Raji (cell line): Measurements from ENCODE around the gene CD200R1L.

Experiments
- POLR2A ChIP-seq: IDR thresholded peaks from 2 replicates; pipeline ENCODE4 v1.6.1; 2011; ENCODE audit warnings: low read depth, low read length, control low read depth; ENCODE audit not compliant: insufficient read depth

Gene CD200R1L, protein sequence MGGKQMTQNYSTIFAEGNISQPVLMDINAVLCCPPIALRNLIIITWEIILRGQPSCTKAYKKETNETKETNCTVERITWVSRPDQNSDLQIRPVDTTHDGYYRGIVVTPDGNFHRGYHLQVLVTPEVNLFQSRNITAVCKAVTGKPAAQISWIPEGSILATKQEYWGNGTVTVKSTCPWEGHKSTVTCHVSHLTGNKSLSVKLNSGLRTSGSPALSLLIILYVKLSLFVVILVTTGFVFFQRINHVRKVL

DNA sequence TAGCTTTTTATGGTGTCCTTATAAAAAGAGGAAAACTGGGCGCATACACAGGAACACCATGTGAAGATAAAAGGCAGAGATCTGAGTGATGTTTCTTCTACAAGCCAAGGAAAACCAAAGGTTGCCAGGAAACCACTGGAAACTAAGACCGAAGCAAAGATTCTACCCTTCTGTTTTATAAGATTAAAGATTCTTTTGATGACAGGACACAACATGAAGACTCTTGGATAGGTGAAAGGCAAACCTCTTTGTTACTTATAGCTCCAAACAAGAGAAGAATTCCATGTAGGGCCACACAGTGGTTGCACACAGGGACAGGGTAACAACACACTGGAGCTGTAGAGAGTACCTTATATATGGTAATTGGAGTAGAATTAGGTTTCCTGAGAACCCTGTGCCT is at the start of gene CD200R1L:
Gene CD200R1L, minus strand, starts transcription at position 101 of the 400 bp plus-strand sequence. CDS start 17,497 bp downstream, outside the sequence.
- TF ChIP-seq POLR2A, result no peak

DNA sequence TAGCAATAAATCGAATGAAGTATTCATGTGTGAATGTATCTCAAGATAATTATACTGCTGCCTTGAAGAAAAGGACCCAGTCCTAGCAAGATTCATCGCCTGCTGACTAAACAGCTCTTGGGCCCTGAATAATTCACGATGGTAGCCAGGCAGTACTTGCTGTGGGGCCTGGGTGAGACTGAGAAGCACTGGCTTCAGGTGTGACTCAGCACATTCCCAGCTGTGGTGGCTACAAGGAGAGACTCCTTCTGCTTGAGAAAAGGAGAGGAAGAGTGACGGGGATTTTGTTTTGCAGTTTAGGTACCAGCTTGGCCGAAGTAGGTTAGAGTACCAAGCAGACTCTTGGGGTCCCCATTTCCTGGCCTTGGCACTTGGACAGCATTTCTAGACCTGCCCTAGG is 47.6 kb upstream of the CD200R1L start:
- no peak for TF ChIP-seq POLR2A

DNA sequence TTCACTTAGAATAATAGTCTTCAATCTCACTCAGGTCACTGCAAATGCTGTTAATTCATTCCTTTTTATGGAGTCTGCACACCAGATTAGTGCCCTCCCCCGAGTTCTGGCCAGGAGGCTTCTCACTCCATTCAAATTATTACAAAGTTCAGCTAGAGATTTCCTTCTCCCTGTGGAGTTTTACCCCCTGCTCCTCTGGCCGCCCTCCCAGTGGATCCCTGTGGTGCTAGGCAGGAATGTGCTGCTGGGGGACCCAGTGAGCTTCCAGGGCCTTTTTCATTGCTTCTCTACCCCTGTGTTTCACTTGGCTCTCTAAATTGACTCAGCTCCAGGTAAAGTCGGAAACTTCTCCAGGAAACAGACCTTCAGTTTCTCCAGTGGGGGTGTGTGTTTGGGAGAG is 42.7 kb upstream of the CD200R1L start:
- TF ChIP-seq POLR2A, result no peak

DNA sequence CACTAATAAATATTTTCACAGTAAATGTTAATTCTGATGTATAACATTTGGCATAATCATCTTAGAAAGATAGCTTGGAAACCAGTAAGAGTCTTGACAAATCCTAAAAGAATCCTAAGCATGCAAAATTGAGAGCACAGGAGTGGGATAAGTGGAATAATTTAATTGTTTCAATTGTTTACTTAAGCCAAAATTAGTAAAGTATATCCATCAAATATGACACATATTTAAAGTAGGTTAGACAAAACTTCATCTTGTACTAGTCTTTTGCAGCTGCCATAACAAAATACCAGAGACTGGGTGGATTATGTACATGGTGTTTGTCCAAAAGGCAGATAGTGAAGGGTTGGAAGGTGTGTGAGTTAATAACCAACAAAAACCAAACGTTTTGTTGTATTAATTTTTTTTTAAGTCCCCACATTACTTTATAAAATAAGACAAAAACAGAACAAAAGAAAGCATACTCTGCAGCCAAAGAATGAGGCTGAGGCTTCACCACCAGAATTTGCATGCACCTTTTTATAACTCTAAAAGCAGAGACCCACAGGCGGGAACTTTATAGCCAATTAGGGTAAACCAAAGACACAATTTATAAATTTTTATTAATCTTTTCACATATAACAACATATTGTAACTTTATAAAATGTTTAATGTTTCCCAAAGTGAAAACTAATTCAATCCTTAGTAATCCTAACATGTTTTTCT is 41.9 kb upstream of the CD200R1L start:
- no peak for TF ChIP-seq POLR2A

DNA sequence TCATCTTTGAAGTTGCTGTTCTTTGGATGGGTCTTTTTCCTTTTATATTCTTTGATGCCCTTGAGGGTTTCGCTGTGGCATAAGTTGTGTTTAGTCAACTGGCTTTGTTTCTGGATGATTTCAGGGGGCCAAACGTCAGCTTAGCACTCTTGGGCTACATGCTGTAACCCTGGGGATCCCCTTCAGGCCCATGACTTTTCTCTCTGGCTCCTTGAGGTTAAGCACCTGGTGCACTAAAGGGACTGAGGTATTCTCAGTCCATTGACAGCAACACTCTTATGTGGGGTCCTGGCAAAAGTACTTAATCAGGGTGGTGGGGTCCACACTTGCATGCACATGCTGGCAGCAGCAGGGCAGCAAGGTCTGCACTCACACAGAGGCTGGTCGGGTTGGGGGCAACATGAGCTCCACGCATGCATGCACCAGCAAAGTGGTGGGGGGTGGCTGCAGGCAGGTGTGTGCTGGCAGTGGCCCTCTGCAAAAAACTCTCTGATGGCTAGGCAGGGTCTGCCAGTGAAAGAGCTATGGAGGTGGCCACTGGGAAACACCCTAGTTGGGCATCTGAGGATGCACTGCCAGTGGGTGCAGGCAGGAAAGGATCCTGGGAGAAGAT is 38.1 kb upstream of the CD200R1L start:
- TF ChIP-seq POLR2A, result no peak

DNA sequence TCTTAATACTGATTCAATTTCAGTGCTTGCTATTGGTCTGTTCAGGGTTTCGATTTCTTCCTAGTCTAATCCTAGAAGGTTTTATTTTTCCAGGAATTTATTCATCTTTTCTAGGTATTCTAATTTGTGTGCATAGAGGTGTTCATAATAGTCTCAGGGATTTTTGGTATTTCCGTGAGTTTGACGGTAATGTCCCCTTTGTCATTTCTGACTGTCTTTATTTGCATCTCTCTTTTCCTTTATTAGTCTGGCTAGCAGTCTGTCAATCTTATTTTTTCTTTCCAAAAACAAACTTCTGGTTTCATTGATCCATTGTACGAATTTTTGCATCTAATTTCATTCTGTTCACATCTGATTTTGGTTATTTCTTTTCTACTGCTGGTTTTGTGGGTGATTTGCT is 35.2 kb upstream of the CD200R1L start:
- TF ChIP-seq POLR2A, result no peak

DNA sequence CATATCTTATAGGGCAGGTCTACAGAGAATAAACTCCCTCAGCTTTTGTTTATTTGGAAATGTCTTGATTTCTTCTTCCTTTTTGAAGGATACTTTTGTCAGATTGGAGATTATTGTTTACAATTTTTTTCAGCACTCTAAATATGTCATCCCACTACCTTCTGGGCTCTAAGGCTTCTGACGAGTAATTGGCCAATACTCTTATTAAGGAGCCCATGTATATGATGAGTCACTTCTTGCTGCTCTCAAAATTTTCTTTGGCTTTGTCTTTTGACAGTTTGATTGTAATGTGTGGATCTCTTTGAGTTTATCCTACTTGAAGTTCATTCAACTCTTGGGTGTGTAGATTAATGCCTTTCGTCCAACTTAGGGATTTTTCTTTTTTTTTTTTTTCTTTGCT is 28.9 kb upstream of the CD200R1L start:
- TF ChIP-seq POLR2A, result no peak

DNA sequence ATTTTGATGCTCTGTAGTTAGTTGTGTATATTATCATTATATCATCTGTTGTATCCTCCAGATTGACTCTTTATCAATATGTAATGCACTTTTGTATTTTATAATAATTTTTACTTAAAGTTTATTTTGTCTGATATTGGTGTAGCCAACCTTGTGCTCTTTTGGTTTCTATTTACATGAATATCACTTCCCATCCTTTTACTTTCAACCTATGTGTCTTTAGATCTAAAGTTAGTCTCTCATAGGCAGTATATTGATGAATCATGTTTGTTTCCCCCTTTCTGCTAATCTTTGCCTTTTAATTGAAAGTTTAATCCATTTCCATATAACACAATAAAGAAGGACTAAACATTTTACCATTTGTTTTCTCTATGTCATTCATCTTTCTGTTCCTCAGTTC is 28.1 kb upstream of the CD200R1L start:
- TF ChIP-seq POLR2A, result no peak

DNA sequence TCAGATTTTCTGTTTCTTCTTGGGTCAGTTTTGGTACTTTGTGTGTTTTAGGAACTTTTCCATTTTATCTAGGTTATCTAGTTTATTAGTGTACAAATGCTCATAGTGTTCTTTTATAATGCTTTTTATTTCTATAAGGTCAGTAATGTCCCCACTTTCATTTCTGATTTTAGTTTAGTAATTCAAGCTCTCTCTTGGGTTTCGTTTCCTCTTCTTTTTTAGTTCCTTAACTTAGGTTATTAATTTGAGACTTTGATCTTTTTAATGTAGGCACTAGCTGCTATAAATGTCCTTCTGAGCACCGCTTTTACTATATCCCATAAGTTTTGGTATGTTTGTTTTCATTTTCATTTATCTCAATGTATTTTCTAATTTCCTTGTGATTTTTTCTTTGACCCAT is 27.0 kb upstream of the CD200R1L start:
- TF ChIP-seq POLR2A, result no peak

DNA sequence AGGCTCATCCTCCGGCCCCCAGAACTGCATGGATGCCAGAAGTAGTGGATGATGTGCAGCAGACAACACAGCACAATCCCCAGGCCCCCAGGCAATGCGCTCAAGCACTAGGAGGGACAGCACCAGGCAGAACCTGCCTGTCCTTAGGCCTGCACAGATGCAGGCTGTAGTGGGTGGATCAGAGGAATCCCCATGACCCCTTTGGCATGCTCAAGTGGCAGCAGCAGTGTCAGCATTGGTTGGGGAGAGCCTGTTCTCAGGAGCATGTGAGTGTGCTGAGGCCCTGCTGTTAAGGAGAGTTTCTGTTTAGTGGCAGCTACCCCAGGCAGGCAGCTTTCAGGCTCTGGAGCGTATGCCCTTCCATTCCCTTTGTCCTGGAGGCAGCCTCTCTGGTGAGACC is 25.1 kb upstream of the CD200R1L start:
- no peak for TF ChIP-seq POLR2A

DNA sequence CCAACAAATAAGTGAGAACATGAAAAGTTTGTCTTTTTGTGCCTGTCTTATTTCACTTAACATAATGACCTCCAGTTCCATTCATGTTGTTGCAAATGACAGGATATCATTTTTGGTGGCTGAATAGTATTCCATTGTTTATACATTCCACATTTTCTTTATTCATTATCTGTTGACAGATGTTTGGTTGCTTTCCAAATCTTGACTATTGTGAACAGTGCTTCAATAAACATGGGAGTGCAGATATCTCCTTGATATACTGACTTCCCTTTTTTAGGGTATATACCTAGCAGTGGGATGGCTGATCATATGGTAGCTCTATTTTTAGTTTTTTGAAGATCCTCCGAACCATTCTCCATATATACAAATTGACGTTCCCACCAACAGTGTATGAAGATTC is 19.1 kb upstream of the CD200R1L start:
- TF ChIP-seq POLR2A, result no peak

DNA sequence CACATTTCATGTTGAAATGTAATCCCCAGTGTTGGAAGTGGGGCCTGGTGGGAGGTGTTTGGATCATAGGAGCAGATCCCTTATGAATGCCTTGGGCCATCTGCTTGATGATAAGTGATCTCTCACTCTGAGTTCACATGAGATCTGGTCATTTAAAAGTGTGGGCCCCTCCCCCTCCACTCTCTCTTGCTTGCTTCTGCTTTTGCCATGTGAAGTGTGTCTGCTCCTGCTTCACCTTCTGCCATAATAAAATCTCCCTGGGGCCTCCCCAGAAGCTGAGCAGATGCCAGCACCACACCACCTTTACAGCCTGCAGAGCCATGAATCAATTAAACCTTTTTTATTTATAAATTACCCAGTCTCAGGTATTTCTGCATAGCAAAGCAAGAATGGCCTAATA is 14.2 kb upstream of the CD200R1L start:
- TF ChIP-seq POLR2A, result no peak

DNA sequence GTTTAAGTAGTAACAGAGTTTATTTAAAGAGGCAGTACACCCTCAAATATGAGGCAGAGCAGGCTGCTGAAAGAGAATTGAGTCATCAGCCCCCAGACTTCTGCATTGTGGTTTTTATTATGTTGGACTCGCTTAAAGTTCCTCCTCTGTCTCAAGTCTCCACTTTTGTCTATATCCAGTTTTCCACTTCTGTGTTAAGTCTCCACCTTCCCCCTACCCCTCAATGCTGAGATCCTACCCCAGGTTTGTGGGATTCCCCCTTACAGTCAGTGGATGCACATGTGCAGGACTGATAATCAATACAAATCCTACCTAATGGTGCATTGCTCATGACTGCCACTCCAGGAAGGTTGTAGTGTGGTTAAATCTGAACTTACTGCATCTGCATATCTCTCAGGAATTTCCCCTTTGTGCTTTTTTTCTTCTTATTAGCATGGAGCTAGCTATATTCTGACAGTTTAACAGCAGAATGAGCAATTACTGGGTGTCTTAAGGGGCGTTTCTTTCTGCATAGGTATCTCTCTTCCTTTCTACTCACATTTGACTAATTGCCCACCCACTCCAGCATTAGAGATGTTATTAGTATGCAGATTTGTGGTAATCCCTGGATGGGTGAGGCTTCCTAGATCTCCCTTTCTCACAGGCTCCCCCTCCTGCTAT is 11.9 kb upstream of the CD200R1L start:
- TF ChIP-seq POLR2A, result no peak

DNA sequence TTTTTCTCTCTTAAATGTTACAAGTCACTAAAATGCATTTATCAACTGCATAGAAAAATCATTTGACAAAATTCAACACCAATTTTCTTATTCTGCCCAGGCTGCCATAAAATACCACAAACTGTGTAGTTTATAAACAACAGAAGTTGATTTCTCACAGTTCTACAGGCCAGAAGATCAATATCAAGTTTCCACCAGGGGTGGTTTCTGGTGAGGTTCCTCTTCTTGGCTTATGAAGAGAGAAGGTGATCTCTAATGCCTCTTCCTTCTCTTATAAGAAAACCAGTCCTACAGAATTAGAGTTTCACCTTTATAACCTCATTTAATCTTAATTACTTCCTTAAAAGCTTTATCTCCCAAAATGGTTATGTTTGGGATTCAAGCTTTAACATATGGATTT is 10.9 kb upstream of the CD200R1L start:
- no peak for TF ChIP-seq POLR2A

DNA sequence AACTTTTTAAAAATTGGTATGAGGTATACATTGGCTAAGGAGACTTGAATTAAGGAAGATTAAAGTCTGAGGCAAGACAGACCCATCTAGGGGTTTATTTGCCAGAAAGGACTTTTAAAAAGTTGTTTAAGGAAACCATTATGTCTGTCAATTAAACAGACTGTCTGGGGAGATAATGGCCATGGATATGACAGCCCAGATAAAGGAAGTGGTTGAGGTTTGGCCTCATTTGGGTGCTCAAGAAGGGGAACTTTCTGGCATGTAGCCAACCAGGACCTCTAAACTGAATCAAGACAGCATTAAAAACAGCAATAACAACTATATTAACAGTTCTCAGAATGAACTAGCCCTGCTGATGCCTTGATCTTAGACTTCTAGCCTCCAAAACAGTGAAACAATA is 9.9 kb upstream of the CD200R1L start:
- no peak for TF ChIP-seq POLR2A

DNA sequence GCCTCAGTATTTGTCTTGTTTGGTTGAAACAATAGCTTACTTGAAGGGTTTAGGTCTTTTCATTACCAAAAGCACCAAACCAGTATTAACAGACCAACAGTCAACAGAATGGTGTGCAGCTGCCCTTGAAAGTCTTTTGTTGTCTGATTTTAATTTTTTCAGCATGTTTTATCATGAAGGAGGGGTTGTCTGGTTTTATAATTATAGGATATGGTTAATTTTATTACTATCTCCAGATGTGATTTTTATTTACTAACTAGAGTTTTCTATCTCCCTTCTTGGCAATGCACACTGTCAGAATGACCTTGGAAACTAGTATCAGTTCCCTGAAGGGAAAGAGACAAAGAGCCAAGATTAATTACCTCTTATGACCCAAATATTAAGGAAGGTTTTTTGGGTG is 9.2 kb upstream of the CD200R1L start:
- TF ChIP-seq POLR2A, result no peak

DNA sequence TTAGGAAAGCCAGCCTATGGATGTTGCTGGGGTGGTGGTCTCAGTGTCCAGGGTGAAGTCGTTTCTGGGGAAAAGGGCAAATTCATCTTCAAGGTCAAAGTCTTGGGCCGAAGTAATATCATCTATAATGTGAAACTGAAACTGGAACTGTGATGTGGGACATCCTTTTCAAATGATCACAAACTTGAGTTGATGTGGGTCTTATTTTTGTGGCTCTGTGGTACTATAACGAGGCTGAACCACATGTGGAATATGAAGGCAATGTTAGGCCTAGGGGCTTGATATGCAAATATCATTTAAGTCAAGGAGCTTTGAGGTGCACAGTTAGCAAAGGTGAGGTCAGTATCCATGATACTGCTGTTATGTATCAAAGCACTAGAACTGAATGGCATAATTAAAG is 1.5 kb upstream of the CD200R1L start:
- TF ChIP-seq POLR2A, result no peak

DNA sequence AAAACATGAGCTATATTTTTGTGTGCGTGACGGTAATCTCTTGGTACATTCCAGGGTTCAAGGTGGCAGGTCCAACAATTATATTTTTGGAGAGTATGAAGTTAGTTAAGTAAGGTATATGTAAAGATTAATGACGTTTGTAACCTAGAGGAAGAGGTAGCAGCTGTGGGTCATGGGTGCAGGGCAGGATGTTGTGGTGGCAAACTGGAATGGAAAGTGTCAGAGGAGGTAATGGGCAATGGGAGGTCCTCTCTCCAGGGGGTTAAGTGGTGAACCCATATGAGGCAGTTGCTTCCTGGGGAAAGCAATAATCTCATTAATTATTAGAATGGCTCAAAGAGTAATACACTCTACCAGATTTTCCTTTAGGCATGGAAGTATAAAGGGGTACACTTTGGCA is 1.0 kb upstream of the CD200R1L start:
- TF ChIP-seq POLR2A, result no peak
